GM18907 (cell line): ENCODE data around the gene SOCS1.
"Not testable (repeated sequence)": the region's sequence is repeated elsewhere in the genome, so short reads cannot be mapped to it uniquely, and the experiment has no call there.

Source experiments
- ATAC-seq: cut with Tn5 transposase; IDR thresholded peaks from one replicate; pipeline ENCODE4 v1.9.1; 2021; ENCODE audit warnings: mild to moderate bottlenecking, moderate library complexity; ENCODE audit not compliant: unreplicated experiment

The SOCS1 gene, protein sequence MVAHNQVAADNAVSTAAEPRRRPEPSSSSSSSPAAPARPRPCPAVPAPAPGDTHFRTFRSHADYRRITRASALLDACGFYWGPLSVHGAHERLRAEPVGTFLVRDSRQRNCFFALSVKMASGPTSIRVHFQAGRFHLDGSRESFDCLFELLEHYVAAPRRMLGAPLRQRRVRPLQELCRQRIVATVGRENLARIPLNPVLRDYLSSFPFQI

GRCh38 chr16:11255737-11256660 is at the start of gene SOCS1:
Gene SOCS1, minus strand, starts transcription at chr16:11256204. Its CDS starts 726 bp downstream, at chr16:11255478.
- peak; percentile 59 for ATAC-seq

GRCh38 chr16:11303405-11304138 is 47.6 kb upstream of the SOCS1 start:
- ATAC-seq = no peak

- no peak for ATAC-seq
Observed at GRCh38 chr16:11302977-11303376, 47.0 kb upstream of the SOCS1 start.

DNA sequence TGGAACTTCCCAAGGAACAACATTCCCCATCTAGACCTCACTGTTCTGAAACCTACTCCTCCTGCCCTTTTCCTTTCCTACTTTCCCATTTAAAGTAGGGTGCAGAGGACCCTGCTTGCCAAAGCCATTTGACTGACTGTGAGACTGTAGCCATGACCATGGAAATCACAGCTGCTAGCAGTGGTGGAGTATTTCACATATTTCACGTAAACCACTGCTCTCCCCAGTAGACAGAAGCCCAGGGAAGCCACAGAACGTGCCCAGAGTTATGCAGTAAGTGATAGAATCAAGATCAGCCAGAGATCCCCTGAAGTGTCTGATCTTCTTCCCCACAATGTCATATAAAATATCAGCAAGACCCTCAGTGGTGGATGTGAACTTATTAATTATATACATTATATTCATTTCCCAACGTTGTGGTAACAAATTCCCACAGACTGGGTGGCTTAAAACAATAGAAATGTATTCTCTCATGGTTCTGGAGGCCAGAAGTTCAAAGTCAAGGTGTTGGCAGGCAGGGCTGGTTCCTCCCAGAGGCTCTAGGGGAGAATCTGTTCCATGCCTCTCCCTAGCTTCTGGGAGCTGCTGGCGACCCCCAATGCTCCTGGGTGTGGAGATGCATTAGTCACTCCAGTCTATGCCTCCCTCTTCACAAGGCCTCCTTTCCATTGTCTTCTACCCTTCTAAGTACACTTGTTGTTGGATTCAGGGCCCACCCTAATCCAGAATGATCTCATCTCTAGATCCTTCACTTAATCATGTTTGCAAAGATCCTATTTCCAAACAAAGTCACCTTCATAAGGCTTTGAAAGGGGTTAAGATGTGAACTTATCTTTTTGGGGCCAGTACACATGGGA is 45.9 kb upstream of the SOCS1 start:
- no peak for ATAC-seq

DNA sequence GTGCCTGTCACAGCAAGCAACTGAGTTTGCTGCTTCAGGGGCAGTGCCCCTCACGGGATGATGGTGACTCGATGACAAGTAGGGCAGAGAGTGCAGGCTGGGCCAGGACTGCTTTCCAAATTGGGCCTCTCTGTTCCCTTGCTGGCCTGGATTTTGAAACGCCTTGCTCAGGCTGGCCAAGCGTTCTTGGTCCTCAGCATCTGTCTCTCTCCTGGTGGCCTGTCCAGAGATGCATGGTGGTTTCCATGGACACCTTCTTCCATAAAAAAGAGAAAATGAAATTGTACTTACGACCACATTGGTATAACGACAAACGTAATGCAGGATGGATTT is 44.5 kb upstream of the SOCS1 start:
- no peak for ATAC-seq

DNA sequence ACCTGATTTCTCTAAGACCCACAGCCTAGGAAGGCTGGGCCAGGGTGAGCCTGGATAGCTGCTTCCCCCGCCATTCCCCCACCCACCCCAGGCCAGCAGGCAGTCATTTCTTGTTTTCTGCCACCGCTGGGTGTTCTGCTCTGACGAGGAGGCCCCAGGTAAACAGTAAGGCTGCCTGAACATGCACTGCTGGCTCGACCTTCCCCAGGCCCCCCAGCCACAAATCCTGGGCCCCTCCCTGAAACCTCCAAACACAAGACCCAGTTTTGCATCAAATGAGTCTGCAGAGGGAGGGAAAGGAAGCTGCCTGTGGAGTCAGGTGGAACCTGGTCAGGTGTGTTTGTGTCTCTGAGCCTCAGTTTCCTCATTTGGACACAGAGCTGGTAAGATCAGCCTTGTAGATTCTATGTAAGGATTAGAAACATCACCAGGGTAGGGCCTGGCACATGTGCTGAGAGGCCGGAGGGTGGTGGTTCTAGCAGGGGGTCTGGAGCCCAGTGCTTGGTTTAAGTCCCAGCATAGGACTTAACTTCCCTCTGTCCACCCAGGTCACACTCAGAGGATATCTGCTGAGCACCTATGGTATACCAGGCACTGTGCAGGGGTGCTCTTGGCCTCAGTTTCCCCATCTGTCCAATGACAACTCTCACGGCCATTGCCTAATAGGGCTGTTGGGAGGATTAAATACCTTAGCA is 44.0 kb upstream of the SOCS1 start:
- ATAC-seq = no peak

- ATAC-seq = peak; percentile 40
Observed at GRCh38 chr16:11298950-11299547, 43.0 kb upstream of the SOCS1 start.

DNA sequence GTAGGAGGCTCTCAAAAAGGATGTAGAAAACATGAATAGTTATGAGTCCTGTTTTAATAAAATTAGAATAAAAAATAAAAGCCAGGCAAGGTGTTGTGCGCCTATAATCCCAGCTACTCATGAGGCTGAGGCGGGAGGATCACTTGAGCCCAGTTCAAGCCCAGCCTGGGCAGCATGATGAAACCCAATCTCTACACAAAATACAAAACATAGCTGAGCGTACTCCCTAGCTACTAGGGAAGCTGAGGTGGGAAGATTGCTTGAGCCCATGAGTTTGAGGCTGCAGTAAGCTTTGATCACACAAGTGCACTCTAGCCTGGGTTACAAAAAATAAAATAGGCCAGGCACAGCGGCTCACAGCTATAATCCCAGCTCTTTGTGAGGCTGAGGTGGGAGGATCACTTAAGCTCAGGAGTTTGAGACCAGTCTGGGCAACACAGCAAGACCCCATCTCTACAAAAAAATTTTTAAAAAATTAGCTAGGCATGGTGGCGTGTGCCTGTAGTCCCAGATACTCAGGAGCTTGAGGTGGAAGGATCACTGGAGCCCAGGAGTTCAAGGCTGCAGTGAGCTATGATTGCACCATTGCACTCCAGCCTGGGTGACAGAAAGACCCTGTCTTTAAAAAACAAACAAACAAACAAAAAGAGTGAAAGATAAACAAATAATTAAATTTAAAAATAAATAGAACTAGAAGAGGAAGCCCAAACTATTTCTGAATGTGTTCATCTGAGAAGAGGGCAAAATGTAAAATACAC is 42.3 kb upstream of the SOCS1 start:
- no peak for ATAC-seq

DNA sequence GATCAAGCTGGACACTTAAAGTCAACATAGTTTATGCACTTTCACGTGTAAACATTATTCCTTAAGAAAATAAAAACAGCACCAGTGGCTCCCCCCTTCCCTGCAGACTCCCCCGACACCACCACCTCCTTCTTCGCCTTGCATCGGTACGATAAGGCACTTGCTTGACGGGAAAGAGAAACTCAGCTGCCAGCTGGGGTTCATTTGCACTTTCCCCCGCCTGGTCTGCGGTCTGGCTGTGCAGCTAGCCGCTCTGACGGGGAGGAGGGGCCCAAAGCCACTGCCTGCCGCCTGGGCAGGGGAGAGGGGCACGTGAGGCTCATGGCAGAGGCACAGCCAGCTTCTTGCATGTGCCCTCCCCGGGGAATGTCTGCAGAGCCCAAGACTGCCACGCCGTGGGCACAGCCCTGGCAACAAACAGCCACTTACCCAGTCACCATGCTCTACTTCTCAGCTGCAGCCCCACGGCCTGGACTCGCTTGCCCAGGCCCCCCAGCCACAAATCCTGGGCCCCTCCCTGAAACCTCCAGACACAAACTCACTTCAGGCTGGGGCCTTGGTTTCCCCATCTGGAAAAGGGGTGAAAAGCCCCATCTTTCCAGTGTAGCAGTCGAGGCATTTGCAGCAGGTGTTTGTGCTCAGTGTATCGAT is 41.6 kb upstream of the SOCS1 start:
- ATAC-seq = peak; percentile 75

DNA sequence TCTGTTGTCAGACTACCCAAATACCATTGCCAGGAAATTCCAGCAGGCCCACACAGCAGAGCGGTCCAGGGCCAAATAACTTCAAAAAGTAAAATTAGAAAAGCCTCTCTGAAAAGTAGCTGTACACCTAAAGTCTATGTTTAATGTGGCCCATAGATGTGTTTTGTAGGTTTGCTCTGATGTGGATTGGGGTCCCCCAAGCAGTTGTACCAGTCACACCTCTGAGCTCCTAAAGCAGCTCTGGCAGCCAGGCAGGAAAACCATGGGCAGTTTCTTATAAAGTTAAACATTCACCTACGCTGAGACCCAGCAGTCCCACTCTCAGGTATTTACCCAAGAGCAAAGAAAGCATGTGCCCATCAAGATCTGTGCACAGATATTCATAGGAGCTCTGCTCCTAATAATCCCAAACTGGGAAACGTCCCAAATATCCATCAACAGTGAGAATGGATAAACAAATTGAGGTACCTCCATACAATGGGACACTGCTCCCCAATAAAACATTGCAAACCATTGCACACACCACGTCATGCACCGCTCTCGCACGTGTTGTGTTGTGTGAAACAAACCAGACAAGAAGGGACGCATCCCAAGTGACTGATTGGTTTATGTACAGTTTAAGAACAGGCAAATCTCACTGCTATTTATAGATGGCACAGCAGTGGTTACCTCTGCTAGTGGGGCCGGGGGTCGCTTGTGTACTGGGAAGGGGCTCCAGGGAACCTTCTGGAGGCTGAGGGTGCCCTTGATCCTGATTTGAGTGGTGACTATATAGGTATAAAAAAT is 40.9 kb upstream of the SOCS1 start:
- ATAC-seq = peak; percentile 12

- ATAC-seq = no peak
Observed at GRCh38 chr16:11296351-11296705, 40.3 kb upstream of the SOCS1 start.

DNA sequence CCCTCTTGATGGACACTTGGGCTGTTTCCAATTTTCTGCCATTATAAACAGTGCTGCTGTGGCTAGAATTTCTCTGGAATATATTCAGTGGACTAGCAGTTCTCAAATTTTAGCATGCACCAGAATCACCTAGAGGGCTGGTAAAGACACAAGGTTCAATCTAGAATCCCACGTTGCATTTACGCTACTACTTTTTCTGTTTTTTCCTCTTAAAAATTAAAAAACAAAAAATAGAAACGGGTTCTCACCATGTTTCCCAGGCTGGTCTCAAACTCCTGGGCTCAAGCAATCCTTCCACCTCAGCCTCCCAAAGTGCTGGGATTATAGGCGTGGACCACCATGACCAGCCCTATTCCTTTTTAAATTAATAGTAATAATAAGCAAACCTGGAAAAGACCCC is 39.7 kb upstream of the SOCS1 start:
- no peak for ATAC-seq

GRCh38 chr16:11292076-11292748 is 36.2 kb upstream of the SOCS1 start:
- no peak for ATAC-seq

GRCh38 chr16:11291091-11291703 is 35.2 kb upstream of the SOCS1 start:
- ATAC-seq = no peak

DNA sequence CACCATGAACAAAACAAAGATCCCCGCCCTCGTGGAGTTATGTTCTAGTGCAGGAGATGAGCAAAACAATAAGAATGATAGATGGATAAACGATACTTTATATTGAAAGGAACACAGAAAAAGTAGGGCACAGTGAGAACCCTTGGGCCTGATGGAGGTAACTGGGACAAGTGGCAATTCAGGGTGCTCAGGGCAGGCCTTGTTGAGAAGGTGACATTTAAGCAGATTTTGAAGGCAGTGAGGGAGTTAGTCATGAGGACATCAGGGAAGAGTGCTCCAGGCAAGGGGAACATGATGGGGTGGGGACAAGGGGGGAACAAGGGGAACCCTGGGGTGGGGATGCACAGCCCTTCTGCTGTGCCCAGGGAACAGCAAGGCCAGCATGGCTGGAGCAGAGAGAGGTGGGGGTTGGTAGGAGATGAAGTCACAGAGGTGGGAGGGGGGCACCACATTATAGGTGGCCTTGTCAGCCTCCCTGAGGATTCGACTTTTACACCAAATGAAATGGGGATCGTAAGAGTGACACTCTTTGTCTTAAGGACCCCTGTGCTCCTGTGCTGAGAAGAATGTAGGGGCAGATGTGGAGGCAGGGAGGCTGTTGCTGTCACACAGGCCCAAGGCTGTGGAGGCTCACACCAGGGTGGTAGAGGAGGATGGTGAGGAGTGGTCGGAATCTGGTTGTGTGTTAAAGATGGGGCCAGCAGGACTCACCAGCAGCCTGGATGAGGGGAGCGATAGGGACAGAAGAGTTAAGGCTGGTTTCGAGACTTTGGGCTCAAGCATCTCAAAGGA is 34.3 kb upstream of the SOCS1 start:
- no peak for ATAC-seq

DNA sequence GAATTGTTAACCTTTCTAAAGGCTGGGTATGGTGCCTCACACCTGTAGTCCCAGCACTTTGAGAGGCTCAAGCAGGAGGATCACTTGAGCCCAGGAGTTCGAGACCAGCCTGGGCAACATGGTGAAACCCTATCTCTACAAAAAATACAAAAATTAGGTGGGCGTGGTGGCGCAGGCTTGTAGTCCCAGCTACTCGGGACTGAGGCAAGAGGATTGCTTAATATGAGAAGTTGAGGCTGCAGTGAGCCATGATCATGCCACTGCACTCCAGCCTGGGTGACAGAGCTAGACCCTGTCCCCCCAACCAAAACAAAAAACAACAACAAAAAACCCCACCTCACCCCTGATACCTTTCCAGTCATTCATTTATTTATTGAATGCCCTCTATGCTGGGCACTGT is 33.7 kb upstream of the SOCS1 start:
- not testable (repeated sequence) for ATAC-seq
